SK-N-MC (cell line): ENCODE data around the gene RAB11FIP3.

Experiments used
- EZH2 ChIP-seq: fragments of 200-600 bp; sonication (generic); IDR thresholded peaks from one replicate; pipeline ENCODE4 v1.6.1; 2017; ENCODE audit warnings: antibody characterized with exemption
- FOXP2 ChIP-seq: optimal IDR thresholded peaks from 2 replicates; pipeline ENCODE3; 2011; ENCODE audit warnings: mild to moderate bottlenecking, moderate library complexity; ENCODE audit not compliant: insufficient read depth; ENCODE audit errors: extremely low read length, control extremely low read depth
- POLR2AphosphoS5 ChIP-seq: IDR thresholded peaks from 2 replicates; pipeline ENCODE4 v1.6.1; 2012; ENCODE audit warnings: mild to moderate bottlenecking, low read depth, low read length, borderline replicate concordance

GRCh38 chr16:564690-565418 is 139.4 kb downstream of the RAB11FIP3 start:
- TF ChIP-seq EZH2 = no peak
- TF ChIP-seq POLR2AphosphoS5 = no peak
- TF ChIP-seq FOXP2 = no peak
